DMS 273 treated with DMSO at 0.1 percent for 48 hours (cell line): Measurements from ENCODE around the gene HAP1.

ENCODE experiments used
- DNase-seq: peaks from one replicate; lab custom pipeline; 2025; lab: John Stamatoyannopoulos, UW

Gene HAP1

DNA sequence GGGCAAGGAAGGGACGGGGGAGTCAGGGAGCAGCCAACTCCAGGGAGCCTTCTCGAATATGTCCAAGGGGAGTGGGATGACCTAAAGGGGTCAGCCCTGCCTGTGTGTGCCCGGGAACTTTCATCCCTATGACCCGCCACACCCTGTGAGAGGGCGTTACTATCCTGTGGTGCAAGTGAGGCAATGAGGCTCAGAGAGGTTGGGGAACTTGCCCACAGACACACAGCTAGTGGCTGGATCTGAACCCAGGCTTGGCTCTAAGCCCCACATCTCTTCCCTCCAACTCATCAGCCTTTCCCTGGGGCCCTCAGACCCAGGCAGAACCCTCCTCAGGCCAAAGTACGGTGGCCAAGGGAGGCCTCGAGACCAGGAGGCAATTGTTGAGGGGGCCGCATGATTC, 28.9 kb upstream of the HAP1 start:
- no peak for DNase-seq

DNA sequence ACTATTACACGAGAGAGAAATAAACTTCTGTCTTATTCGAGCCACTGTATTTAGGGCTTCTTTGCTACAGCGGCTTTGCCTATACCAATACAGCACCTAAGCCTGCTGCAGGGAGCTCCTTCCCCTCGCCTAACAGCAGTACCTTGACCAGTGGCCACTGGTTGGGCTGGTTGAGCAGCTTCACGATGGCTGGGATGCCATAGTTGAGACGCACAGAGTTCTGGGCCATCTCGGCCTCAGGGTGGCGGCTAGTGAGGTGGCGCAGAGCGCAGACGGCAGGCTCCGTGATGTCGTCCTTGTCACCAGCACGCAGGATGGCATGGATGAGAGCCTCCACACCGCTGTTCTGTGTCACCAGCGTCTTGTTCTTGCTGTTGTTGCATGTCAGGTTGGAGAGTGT, 28.4 kb upstream of the HAP1 start:
- no peak for DNase-seq

DNA sequence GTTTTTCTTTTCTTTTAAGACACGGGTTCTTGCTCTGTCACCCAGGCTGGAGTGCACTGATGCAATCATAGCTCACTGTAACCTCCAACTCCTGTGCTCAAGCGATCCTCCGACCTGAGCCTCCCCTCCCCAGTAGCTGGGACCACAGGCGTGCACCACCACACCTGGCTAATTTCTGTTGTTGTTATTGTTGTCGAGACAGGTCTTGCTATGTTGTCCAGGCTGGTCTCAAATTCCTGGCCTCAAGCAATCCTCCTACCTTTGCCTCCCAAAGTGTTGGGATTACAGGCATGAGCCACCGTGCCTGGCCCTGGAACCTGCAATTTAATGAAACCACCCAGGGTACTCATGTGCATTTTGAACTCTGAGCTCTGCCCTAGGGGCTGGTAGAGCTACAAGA, 27.9 kb upstream of the HAP1 start:
- DNase-seq, result no peak

DNA sequence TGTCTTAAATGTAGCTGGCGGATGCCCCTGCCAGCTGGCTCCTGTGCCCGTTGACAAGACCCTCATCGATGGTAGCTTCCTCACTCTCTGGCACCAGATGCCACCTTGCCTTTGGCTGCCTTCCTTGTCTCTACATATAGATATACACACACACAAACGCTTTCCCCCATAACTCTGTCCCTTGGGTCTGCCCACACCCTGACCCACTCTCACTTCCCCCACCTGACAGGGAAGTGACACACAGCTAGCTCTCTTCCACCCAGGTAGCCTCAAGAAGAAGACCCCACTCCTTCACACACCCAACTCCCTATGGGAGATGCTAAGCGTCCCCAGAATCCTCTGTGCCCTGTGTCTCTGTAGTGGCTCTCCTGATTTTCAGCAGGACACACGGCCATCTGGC, 26.4 kb upstream of the HAP1 start:
- DNase-seq, result no peak

DNA sequence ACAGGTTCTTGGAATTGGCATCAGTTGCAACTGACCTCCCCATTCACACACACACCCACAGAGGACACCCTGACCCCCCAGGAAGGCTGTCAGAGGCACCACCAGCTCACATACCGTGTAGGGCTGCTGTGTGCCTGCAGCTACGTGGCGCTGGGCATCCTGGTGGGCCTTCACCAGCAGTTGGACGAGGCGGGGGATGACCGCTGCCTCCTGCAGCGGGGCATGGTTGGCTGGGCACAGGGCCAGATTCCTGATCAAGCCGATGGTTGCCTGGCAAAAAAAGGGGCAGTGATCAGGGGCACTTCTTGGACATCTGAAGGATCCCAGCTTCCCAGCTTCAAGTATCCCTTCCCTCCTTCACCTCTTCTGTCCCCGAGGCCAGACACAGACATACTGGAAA, 24.2 kb upstream of the HAP1 start:
- DNase-seq, result no peak

DNA sequence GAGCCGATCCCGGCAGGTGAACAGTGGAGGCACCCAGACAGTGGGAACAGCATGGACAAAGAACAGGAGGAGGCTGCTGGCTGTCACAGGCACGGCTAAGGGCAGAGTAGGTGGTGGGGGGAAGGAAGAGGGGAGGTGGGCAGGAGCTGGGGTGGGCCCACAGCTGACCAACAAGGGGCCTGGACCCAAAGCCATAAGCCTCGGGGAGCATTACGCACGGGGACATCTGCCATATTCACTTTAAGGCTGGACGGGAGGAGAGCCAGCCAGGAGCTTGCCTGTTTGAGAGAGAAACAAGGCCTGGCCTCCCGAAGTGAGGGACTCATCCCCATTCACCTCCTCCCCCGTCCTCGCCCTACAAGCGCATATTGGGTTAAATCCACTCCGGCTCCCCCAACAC, 19.6 kb upstream of the HAP1 start:
- no peak for DNase-seq

DNA sequence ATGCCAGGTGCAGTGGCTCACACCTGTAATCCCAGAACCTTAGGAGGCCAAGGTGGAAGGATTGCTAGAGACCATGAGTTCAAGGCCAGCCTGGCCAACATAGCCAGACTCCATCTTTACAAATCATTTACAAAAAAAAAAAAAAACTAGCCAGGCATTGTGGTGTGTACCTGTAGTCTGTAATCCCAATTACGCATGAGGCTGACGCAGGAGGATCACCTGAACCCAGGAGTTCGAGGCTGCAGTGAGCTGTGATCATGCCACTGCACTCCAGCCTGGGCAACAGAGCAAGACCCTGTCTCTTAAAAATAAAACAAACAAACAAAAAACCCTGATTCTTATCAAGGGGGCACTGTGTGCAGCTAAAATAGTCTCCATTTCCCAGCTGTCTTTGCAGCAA, 16.8 kb upstream of the HAP1 start:
- DNase-seq, result no peak

DNA sequence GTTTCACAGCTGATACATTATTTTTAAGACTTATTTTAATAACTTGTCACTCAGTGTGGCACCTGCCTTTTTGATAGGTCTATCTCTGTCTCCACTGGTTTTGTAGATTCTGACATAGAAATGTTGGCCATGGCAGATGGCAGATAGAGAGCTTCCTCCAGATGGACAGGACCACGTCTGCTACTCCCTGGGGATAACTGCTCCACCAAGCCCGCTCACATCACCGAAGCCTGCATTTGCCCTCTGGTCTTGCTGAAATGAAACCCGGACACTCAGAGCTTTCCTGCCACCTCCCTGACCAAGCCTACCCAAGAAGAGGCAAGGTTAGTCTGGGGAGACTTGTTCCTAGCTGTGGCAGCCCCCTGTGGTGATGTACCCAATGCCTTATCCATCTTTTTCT, 16.4 kb upstream of the HAP1 start:
- peak; percentile 51 for DNase-seq

DNA sequence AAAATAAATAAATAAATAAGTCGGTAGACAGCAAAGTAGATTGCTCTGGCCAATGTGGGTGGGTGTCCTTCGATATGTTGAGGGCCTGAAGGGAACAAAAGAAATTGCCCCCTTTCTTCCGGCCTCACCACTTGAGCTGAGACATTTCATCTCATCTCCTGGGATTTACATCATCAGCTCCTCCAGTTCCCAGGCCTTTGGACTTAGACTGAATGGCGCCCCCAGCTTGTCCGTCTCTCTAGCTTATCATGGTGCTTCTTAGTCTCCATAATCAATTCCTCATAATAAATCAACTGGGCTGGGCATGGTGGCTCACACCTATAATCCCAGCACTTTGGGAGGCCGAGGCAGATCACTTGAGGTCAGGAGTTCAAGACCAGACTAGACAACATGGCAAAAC, 13.8 kb upstream of the HAP1 start:
- DNase-seq, result no peak

DNA sequence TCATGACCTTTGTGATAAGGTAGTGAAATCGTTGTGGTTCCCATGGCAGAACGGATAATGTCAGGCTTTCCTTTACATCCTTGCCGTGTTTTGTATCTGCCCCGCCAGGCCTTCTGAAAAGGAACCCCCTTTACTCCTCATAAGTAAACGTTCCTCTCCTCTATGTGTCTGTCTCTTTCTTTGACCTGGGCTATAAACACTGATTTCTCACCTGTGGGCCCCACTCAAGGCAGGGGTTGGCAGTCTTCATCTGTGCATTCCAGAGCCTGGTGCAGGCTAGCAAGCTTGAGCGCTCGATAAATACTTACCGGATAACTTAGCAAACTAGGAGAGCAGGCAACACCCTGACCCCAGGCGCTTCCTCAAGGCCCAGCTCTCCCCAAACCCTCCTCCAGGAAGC, 7.3 kb upstream of the HAP1 start:
- no peak for DNase-seq

DNA sequence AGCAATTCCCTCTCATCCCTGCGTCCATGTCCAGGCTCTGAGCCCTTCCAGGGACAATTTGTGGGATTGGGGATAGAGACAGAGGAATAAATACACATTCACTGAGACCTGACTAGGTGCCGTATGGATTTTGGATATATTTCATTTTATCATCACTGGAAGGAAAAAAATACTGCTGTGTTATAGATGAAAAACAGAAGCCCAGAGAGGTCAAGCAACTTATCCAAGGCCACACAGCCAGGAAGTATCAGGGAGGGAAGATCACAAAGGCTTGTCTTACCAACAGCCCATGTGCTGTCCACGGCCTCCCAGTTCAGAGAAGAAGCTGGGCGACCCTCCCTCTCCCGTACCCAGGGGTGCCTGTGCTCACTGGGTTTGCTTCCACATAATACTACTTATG, 6.1 kb upstream of the HAP1 start:
- no peak for DNase-seq

DNA sequence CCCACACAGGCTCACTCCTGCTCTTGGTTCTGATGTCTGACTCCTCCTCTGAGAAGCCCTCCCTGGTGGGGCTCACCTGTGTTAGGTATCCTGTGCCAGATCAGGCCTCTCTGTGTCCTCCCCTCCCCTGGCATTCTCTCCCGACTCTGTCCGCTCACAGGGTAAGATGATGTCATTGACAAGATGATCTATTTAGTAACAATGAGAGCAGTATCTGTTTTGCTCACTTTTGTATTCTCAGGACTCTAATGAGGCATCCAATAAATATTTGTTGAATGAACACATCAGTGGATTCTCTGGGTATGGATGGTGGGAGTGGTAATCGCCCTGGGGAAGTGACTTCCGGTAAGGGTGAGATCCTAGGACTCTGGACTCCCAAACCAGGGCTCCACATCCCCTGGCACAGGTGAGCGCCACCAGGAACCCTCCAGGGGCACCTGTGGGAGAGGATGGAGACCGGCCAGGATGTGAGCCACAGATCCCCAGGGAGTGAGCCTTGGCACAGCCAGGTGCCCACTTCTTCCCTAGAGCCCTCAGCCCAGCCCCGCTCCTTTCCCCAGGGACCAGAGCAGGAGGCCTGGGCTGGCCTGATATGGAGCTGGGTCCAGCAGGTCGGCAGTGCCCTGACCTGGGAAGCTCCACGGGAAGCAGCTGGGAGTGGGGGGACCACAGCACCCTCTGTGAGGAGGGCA, 5.4 kb upstream of the HAP1 start:
- no peak for DNase-seq

DNA sequence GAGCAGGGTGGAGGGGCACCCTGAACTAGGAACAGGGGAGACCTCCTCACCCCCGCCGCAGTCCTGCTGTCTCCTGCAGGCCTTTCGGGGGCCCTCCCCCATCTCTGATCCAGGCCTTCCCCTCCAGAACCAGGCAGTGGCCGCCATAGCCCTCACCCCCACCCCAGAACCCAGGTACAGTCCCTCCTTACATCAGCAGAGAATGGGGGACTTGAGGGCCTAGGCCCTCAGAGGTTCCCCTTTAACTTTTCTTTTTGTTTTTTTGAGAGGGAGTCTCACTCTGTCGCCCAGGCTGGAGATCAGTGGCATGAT, 4.3 kb upstream of the HAP1 start:
- no peak for DNase-seq

DNA sequence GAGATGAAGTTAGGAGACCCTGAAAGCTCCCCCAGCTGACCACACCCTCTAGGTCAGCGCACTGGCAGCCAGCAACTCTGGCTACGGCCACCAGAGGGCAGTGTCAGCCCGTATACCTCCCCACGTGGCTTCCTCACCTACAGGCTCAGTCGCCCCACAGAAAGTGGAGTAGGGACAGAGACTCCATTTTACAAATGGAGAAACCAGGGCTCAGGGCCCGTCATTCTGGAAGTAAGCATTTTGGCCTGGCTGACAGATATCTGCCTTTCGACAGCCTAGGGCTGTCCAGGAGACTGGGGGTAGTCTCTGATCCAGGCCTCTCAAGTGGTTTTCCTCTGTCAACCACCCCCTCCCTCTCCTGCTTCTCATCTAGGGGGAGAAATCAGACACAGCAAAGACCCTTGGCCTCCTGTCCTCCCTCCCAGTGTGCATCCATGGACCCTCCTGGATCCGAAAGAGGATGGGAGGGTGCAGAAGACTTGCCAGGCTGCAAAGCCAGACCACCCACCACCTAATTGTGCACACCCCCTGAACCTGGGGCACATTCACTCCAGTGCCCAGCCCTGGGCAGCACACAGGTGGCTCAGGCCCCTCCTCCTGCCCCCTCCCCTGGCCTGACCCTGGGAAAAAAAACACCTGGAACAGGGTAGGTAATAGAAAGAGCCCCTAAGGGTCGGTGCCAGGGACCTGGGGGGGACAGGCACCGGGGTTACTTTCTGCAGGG, 3.8 kb upstream of the HAP1 start:
- DNase-seq, result peak; percentile 32

DNA sequence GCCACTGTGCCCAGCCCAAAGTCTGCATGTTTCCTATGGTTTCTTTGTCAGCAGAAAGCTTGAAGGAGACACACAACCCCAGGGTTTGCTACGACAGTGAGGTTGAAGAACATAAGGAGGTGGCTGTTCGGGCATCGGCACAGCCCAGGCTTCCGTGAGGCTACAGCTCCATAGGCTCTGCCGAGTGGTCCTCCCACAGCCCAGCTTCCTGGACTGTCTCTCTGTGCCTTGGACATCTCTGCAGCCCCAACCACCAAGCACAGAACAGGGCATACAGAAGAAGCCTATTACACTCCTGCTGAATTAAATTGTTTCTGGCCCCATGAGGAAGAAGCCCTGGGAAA, 3.2 kb upstream of the HAP1 start:
- no peak for DNase-seq

DNA sequence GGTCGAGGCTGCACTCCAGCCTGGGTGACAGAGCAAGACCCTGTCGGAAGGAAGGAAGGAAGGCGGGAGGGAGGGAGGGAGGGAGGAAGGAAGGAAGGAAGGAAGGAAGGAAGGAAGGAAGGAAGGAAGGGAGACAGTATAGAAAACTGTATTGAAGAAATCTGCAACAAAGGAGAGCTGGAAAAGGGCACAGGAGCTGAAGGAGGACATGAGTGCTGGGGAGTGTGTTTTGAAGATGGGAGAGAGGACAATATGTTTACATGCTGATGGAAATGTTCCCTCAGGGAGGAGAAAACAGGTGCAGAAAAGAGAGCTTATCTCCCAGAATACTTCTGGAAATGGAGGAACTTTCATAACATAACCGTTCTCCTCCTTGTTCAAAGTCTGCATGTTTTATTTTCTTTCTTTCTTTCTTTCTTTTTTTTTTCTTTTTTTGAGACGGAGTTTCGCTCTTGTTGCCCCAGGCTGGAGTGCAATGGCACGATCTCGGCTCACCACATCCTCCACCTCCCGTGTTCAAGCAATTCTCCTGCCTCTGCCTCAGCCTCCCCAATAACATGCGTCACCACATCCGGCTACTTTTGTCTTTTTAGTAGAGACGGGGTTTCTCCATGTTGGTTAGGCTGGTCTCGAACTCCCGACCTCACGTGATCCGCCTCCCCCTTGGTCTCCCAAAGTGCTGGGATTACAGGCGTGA, 2.7 kb upstream of the HAP1 start:
- DNase-seq, result no peak

DNA sequence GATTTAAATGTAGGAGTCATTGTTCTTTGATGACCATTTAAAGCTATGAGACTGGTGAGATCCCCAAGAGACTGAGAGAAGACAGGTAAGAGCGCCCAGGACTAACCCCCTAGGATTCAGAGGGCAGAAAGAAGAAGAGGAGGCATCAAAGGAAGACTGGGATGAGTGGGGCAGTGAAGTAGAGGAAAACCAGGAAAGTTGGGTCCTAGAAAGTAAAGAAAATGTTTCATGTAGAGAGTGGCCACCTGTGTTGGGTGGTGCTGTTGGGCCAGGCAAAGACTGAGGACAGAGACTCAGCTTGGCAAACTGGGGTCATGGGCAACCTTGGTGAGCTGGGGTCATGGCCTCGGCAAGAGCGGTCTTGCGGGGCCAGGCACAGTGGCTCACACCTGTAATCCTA, 1.3 kb upstream of the HAP1 start:
- DNase-seq, result no peak

DNA sequence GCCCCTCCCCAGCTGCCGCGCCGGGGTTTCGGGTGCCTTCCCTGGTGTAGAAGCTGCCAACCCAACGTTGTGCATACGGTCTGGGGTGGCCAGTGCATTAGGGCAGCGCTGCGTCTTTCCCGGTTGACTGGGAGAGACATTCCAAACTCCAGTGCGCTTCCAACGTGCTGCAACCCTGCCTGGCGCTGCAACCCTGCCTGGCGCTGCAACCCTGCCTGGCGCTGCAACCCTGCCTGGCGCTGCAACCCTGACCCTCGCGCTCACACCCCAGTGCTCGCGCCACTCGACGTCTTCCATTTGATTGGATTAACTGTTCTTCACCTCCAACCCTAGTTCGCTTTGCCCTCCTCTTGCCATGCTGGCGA, 488 bp upstream of the HAP1 start:
- DNase-seq, result no peak

DNA sequence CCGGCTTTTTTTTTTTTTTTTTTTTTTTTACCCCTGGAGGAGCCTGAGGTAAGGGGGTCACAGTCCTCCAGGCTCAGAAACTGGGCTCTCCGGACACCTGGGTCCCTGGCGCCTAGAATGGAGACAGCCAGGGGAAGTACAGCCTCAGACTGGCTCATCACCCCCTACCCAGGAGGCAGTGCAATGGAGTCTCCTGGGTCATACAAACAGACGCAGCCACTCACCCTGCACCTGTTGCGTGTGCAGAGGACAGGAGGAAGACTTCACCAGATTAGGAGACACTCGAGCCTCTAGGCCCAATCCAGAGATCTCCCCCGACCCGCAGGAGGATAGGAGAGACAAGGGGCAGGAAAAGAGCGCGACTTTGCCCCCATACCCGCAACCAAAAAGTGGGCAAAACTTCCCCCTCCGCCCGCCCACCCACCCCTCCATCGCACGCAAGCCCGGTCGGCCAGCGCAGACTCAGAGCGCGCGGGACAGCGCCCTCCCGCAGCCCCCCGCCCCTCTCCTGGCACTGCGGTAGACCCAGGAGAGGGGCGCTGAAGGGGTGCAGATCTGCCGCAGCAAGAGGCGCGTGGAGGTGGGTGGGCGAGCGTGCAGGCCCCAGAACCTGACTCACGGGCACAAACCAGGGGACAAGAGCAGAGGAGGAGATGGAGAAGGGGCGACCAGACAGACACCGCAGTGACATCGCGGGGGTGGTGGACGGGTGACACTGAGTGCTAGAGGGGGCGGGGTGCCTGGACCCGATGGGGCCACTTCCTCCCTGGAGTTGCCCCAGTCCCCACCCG, 900 bp downstream of the HAP1 start:
- no peak for DNase-seq

DNA sequence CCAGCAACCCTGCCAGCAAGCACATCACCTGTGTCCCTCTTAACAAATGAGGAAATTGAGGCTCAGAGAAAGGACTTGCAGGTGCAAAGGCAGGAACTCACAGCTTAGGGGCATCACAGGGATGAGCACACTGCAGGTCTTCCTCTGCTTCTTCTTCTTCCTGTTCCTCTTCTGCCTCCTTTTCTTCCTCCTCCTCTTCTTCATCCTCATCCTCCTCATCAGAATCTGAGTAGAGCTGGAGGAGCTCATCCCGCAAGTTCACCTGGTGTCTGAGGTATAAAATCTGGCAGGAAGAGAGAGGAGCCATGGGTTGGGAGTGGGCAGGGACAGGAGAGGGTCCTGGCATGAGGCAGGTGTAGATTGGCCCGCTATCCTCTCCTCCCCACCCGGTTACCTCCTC, 2.6 kb downstream of the HAP1 start:
- no peak for DNase-seq

DNA sequence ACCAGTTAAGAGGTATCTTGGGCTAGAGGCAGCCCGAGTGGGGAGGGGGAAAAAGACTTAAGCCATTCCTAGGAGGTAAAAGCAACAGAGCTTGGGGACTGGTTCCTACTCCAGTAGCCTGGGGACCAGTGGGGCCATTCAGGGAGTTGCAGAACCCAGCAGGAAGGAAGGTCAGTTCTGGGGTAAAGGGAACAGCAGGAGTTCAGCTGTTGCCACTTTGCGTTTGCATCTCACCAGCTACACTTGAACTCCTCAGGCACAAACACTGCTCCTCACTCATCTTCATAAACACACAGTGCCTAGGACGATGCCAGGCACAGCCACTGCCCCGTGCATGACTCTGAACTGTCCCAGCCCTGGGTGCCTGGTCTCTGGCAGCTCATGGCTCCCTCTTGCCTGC, 4.0 kb downstream of the HAP1 start:
- no peak for DNase-seq

DNA sequence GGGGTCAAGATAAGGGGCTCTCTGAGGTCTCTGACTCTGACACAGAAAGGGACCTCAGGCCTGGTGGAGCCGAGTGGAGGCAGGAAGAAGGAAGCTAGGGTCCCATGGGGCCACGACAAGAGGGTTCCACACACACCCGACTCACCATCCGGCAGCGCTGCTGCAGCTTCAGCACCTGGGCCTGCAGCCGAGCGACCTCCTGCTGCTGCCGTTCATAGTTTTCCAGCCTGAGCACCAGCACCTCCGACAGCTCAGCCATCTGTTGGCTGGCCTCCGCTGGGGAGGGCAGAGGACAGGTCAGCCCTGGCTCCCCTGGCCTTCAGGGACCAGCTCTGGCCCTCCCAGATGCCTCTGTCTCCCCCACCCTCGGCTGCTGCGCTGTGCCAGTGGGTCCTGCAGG, 6.4 kb downstream of the HAP1 start:
- no peak for DNase-seq

DNA sequence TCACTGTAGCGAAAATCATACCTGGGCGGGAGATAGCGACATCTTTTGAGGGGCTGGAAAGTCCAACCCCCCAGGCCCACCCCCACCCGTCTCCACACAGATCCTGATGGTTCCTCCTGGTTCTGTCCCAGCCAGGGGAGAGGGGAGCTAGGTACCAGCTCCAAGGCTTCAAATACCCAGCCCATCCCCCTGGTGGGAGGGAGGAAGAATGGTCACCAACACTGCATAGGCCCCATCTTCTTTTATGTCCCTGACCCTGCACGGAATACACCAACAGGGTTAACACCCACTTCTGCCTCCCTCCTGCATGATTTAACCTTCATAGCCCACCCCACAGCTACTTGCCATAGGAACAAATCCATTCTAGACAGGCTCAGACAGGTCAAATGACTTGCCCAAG, 9.3 kb downstream of the HAP1 start:
- DNase-seq, result no peak
